ENCODE measurements around the gene APAF1.

Gene APAF1

GRCh38 chr12:98660521-98660920 is 15.4 kb downstream of the APAF1 start:
- no peak for DNase-seq

GRCh38 chr12:98669751-98670150 is 24.7 kb downstream of the APAF1 start:
- DNase-seq: no peak

- DNase-seq: no peak
Measured at GRCh38 chr12:98671459-98671858, 26.4 kb downstream of the APAF1 start.

GRCh38 chr12:98674841-98675240 is 29.8 kb downstream of the APAF1 start:
- DNase-seq: no peak

DNA sequence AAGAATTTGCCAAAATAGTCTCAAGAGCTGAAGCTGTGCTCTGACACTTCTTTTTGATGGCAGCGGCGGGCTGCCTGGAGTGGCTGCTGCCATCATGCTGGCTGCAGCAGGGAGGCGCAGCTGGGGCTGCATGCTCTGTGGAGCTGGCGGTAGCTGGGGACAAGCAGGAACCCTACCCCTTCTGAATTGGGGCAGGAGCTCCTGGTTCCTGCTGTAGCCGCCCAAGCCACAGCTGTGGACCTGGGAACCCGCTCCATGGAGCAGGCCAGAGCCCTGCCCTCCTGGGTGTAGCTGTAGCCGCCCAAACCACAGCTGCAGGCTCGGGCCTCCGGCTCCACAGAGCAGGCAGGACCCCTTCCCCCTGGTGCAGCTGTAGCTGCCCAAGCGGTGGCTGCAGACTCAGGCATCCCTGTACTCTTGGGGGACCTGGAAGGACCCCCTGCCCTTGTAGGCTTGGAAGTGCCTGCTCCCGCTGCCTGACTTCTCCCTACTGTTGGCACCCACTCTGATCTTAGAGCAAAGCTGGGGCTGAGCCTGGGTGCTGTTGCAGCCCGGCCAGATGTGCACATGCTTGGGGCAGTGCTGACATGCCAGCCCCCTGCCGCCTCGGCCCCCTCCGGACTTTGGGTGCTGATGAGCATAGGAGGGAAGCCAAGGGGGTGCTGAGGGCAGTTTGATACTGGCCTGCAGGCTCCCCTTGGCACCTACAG is 33.3 kb downstream of the APAF1 start:
- DNase-seq: no peak

GRCh38 chr12:98678946-98679610 is 34.0 kb downstream of the APAF1 start:
- DNase-seq: no peak

GRCh38 chr12:98679611-98680005 is 34.5 kb downstream of the APAF1 start:
- no peak for DNase-seq

DNA sequence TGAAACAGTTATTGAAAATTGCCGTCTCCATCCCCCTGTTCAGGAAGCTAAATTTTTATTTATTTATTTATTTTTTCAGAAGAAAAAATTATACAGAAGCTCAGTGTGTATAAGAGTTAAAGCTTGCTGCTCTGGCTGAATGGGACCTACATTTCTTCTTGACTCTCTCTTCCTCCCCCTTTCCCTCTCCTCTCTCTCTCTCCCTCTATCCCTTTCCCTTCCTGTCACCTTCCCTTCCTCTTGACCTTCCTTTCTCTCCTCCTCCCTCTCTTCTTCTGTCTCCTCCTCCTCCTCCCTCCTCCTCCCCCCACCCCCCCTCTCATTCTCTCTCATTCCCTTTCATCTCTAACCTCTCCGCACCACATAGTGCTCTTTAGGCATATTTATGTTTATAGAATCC is 39.1 kb downstream of the APAF1 start:
- no peak for DNase-seq

GRCh38 chr12:98686603-98687002 is 41.5 kb downstream of the APAF1 start:
- no peak for DNase-seq

- no peak for DNase-seq
Measured at GRCh38 chr12:98691351-98691750, 46.3 kb downstream of the APAF1 start.

GRCh38 chr12:98696036-98696646 is 51.1 kb downstream of the APAF1 start:
- DNase-seq: no peak

DNA sequence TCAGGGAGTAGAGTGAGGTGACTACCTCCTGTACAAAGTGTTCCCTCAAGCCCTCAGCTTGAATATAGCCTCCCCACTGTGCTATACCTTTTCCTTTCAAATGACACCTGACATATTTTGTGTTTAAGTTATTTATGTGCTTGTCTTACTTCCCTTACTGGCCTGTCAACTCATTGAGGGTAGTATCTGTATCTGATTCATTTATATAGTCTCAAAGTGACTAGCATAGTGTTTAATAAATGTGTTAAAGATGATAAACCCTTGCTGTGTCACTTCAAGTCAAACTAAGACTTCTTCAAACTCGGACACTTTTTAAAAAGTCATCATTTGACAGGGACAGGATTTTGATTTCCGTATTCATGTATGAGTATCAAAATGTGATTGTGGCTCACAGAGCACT is 52.1 kb downstream of the APAF1 start:
- DNase-seq: no peak

- peak; percentile 9 to 33 for DNase-seq
Measured at GRCh38 chr12:98698603-98699463, 53.7 kb downstream of the APAF1 start.

DNA sequence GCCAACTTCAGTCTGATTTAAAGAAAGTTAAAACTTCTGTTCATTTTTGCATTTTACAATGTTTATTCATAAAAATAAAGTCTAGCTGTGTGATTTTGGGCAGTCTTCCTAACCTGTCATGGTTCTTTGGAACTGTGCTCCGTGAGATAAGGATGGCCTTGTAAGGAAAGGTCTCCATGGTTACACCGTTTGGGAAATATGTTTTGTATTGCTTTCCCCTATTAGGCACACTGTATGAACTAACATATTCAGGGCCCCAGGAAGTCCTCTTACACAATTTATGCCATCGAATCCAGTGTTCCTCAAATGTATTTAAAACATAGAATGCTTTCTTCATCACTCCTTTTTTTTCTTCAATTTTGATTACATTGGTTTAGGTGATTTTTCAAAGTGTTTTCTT is 54.5 kb downstream of the APAF1 start:
- DNase-seq: no peak

DNA sequence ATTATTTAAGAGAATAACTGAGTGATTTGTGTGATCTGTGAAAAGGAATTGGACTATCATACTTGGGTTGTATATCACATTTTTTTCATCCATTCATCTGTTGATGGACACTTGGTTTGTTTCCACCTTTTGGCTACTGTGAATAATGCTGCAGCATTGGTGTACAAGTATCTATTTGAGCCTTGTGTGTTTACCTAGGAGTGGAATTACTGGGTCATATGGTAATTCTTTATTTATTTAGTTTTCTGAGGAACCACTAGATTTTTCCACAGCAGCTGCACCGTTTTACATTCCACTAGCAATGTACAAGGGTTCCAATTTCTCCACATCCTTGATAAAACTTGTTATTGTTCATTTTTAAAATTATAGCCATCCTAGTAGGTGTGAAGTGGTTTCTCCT is 56.1 kb downstream of the APAF1 start:
- no peak for DNase-seq

DNA sequence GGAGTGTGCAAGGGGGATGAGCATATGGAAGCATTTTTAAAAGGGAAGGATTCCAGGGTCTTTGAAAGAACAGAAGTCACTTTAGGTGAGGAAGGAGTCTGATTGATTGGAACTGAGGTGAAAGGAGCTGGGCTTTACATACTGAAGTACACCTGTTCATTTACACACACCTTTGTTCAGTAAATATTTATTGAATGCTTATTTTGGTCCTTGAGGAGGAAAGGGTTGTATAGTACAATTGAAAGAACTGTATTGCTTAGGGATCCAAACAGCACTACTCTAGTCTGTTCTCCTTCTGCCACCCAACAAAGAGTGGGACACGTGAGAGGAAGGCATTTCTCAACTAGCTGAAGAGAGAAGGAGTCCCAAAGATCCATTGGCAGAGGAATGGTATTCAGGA is 63.9 kb downstream of the APAF1 start:
- DNase-seq: no peak

- no peak for DNase-seq
Measured at GRCh38 chr12:98714426-98714825, 69.3 kb downstream of the APAF1 start.

DNA sequence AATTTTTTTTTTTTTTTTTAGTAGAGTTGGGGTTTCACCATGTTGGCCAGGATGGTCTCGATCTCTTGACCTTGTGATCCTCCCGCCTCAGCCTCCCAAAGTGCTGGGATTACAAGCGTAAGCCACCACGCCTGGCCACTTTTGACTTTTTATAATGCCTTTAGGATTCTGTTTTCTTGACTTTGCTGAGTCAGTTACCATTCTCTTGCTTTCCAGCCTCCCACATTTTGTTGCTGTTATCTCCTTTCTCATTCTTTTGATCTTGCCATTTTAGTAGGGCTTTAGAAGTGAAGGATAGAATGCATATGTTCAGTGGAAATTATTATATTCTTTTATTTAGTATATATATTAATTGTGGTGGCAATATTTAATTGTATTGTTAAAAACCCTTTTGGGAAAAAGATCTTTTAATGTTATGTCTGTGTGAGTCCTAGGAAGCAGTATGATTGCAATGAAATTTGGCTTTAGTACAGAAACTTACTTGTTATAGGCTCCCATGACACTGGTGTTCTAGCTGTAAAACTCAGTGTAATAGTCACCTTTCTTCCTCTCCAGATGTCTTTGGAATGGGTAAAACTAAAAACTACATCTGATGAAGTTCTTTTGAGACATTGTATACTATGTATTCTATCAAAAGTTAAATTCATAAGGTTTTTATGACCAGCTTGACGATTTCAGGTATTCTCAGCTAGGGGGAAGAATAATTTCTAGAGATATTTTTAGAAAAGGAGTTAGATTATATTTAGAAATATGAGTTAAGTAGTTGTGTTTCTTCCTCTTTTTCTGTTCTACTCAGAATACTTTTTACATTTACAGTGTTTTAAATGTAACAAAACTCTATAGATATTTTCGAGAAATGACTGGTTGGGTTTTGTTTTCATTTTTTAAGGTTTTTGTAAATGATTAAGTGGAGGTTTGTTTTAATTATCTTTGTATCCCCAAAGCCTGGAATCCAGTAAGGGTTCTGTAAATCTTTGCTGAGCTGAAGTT is 74.7 kb downstream of the APAF1 start:
- DNase-seq: no peak

- no peak for DNase-seq
Measured at GRCh38 chr12:98721204-98721702, 76.2 kb downstream of the APAF1 start.

DNA sequence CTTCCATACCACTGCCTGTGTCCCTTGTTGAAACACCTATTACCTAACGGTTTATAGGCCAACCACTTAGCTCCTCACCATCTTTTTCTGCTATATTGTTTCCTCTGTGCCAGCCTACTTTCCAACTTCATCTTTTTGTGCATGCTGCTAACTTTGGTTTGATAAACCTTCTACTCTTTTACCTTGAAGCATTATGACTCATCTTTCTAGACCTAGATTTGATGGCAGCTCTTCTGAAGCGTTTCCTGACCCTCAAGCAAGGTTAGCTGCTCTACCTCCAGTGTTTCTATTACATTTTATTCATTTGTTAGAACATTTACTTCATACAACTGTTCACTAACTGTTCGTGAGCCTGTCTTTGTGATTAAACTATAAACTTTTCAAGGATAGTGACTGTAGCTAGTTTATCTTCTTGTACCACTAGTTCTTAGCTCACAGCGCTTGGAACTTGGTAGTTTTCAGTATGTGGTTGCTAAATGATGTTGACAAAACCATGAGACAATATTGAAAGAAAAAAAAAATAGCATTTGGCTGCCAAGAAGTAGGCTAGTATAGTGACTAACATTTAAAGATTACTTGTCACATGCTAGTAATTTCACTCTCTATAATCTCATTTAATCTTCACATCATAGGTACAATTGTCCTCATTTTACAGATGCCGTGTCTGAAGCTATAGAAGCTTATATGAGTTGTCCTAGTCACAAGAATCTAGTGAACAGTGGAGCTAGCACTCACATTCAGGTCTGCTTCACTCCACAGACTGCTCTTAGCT is 79.5 kb downstream of the APAF1 start:
- no peak for DNase-seq

Data from NCI-H187 (cell line).